GM12878 (cell line): ENCODE data around the gene CHTOP. TPM values are rescaled to one million over a fixed set of nuclear protein-coding genes. Genes with fewer than 3 reads are reported as not detected.

Experiments used
- ATAC-seq: fragments of 200-7000 bp; cut with Tn5 transposase; 3 replicates; pipeline ENCODE4 v1.9.1; 2020; ENCODE audit warnings: mild to moderate bottlenecking, moderate library complexity
- BruUV-seq: library from RNA; stranded (reverse); fragments of 400-500 nt; replicated peaks from 2 replicates; lab custom pipeline; 2021; lab: Mats Ljungman, UMichigan
- CTCF ChIA-PET: fragments of 300-600 bp; sonication (Branson Sonifier 250); formaldehyde crosslinking; extraction: SDS; loops from one replicate; lab custom pipeline; 2021; ENCODE audit warnings: inconsistent platforms; lab: Yijun Ruan, JAX
- POLR2A ChIA-PET: fragments of 350-600 bp; formaldehyde crosslinking; extraction: SDS; loops from one replicate; lab custom pipeline; 2021; ENCODE audit warnings: inconsistent platforms; lab: Charles Lee
- RAD21 ChIA-PET: fragments of 300-600 bp; sonication (Branson Sonifier 250); formaldehyde crosslinking; loops from one replicate; lab custom pipeline; 2023; ENCODE audit warnings: antibody characterized with exemption; ENCODE audit not compliant: unreplicated experiment; lab: Charles Lee
- SMC1A ChIA-PET: fragments of 300-600 bp; sonication (Branson Sonifier 250); formaldehyde crosslinking; loops from one replicate; lab custom pipeline; 2023; ENCODE audit not compliant: unreplicated experiment, uncharacterized antibody; lab: Charles Lee
- DNase-seq: peaks from one replicate; pipeline ENCODE4 v3.0.0-alpha.2; 2011; ENCODE audit warnings: low read depth, low spot score
- FAIRE-seq: peaks from 3 replicates; lab custom pipeline; 2011; peaks lifted over from hg19 to GRCh38; lab: Jason Lieb, UNC
- H2AFZ ChIP-seq: 2 replicates; pipeline ENCODE4 v1.6.0; 2011; ENCODE audit warnings: low read depth, low read length, control low read depth; ENCODE audit not compliant: control insufficient read depth
- H3K27ac ChIP-seq: 2 replicates; pipeline ENCODE4 v1.5.1; 2011; ENCODE audit warnings: control low read depth; ENCODE audit not compliant: control insufficient read depth, insufficient read depth
- H3K27me3 ChIP-seq, 2 experiments: replicated peaks in 1 of 2; 2 replicates each; pipeline versions ENCODE4 v1.6.0 to v1.6.1; 2011; ENCODE audit warnings: low read length in 1 of 2; ENCODE audit not compliant: control insufficient read depth in 2 of 2, insufficient read depth in 2 of 2
- H3K36me3 ChIP-seq, 2 experiments: 2 replicates each; pipeline ENCODE4 v1.5.1; 2011; ENCODE audit warnings: low read length in 1 of 2; ENCODE audit not compliant: control insufficient read depth in 2 of 2, insufficient read depth in 2 of 2
- H3K4me1 ChIP-seq: 2 replicates; pipeline ENCODE4 v1.6.1; 2011; ENCODE audit warnings: mild to moderate bottlenecking, low read length, moderate library complexity, mixed read lengths; ENCODE audit not compliant: control insufficient read depth, insufficient read depth
- H3K4me2 ChIP-seq: 2 replicates; pipeline ENCODE4 v1.6.0; 2011; ENCODE audit warnings: control low read depth; ENCODE audit not compliant: control insufficient read depth, insufficient read depth
- H3K4me3 ChIP-seq: fragments of 200-600 bp; sonication (generic); 2 replicates; pipeline ENCODE4 v1.5.1; 2016
- H3K79me2 ChIP-seq: 2 replicates; pipeline ENCODE4 v1.6.0; 2011; ENCODE audit warnings: low read length; ENCODE audit not compliant: control insufficient read depth, insufficient read depth
- H3K9ac ChIP-seq: 2 replicates; pipeline ENCODE4 v1.8.0; 2011; ENCODE audit warnings: low read length, control low read depth, mixed read lengths; ENCODE audit not compliant: control insufficient read depth, insufficient read depth
- H3K9me3 ChIP-seq: replicated peaks from 3 replicates; pipeline ENCODE4 v1.5.1; 2011; ENCODE audit warnings: mild to moderate bottlenecking, low read length; ENCODE audit not compliant: control insufficient read depth, insufficient read depth
- H4K20me1 ChIP-seq: 2 replicates; pipeline ENCODE4 v1.6.0; 2011; ENCODE audit not compliant: control insufficient read depth, insufficient read depth
- ATF7 ChIP-seq: fragments of 450-650 bp; IDR thresholded peaks from 2 replicates; pipeline ENCODE4 v1.6.1; 2016; ENCODE audit warnings: low read depth, mild to moderate bottlenecking
- CHD4 ChIP-seq: fragments of 200-600 bp; sonication (generic); IDR thresholded peaks from 2 replicates; pipeline ENCODE4 v1.6.1; 2016; ENCODE audit warnings: mild to moderate bottlenecking
- ESRRA ChIP-seq: IDR thresholded peaks from 2 replicates; pipeline ENCODE4 v1.6.1; 2012; ENCODE audit warnings: mild to moderate bottlenecking, low read length, improper control_type of control experiment
- ETV6 ChIP-seq, 2 experiments: fragments of 450-650 bp in 1 of 2; IDR thresholded peaks in 1 of 2; conservative IDR thresholded peaks in 1 of 2; 2 replicates each; pipeline ENCODE4 v1.6.1; 2014; ENCODE audit warnings: antibody characterized with exemption in 1 of 2, borderline replicate concordance in 1 of 2, low read depth in 1 of 2, mild to moderate bottlenecking in 1 of 2, moderate library complexity in 1 of 2
- FOS ChIP-seq: IDR thresholded peaks from 3 replicates; pipeline ENCODE4 v1.6.1; 2011; ENCODE audit warnings: borderline replicate concordance; ENCODE audit not compliant: insufficient read length; ENCODE audit errors: extremely low read depth
- IRF4 ChIP-seq: IDR thresholded peaks from 2 replicates; pipeline ENCODE4 v1.6.1; 2011; ENCODE audit warnings: low read depth, low read length
- MXI1 ChIP-seq: fragments of 150-350 bp; IDR thresholded peaks from 2 replicates; pipeline ENCODE4 v1.6.1; 2011; ENCODE audit warnings: low read depth, mild to moderate bottlenecking, inconsistent platforms, low read length, improper control_type of control experiment
- NR2C1 ChIP-seq: fragments of 450-650 bp; IDR thresholded peaks from 2 replicates; pipeline ENCODE4 v1.6.1; 2017; ENCODE audit warnings: antibody characterized with exemption, mild to moderate bottlenecking, moderate library complexity
- NRF1 ChIP-seq: conservative IDR thresholded peaks from 2 replicates; pipeline ENCODE4 v1.6.1; 2011; ENCODE audit warnings: mild to moderate bottlenecking, low read depth, low read length, improper control_type of control experiment
- POLR2AphosphoS2 ChIP-seq: IDR thresholded peaks from 2 replicates; pipeline ENCODE4 v1.6.1; 2011; ENCODE audit warnings: low read depth, mild to moderate bottlenecking, low read length, improper control_type of control experiment, moderate library complexity
- RAD21 ChIP-seq: IDR thresholded peaks from 2 replicates; pipeline ENCODE4 v1.6.1; 2011; ENCODE audit warnings: mild to moderate bottlenecking, low read depth, low read length, moderate library complexity; ENCODE audit not compliant: insufficient read depth
- SP1 ChIP-seq: IDR thresholded peaks from one replicate; pipeline ENCODE4 v1.6.1; 2011; ENCODE audit warnings: low read depth, low read length
- SREBF1 ChIP-seq: IDR thresholded peaks from 2 replicates; pipeline ENCODE4 v1.6.1; 2012; ENCODE audit warnings: mild to moderate bottlenecking, low read length
- TCF12 ChIP-seq: IDR thresholded peaks from 2 replicates; pipeline ENCODE4 v1.6.1; 2011; ENCODE audit warnings: low read depth, mild to moderate bottlenecking, low read length
- TCF7 ChIP-seq: IDR thresholded peaks from 2 replicates; pipeline ENCODE4 v1.6.1; 2014; ENCODE audit warnings: antibody characterized with exemption, borderline replicate concordance
- WGBS: methylation state at CpG from one replicate; pipeline ENCODE4 v1.1.6; 2016; ENCODE audit warnings: low lambda C conversion rate; ENCODE audit not compliant: insufficient replicate concordance, insufficient coverage; ENCODE audit errors: missing lambda C conversion rate; 5-methylcytosine and 5-hydroxymethylcytosine counted together
- in situ Hi-C: fragments of 300-500 bp; cut with MboI; formaldehyde crosslinking; loops from 9 replicates; pipeline ENCODE4 v1.14.3; 2018; ENCODE audit warnings: mixed read lengths
- intact Hi-C: fragments of 100-400 bp; cut with micrococcal nuclease; formaldehyde crosslinking; loops from one replicate; pipeline ENCODE4 v1.14.2; 2022; ENCODE audit not compliant: unreplicated experiment
- polyA plus RNA-seq, 11 experiments: library from polyadenylated mRNA; depleted of rRNA in 4 of 11; unstranded in 6 of 11; stranded (reverse) in 5 of 11; fragments of >200 nt; fragmentation: Nextera tagmentation in 4 of 11; fragmentation: Illumina TruSeq in 1 of 11; extraction: Ambion mirVana in 4 of 11; extraction: Trizol in 1 of 11; gene quantifications; 1 replicate in 1 of 11; 2 replicates in 10 of 11; pipeline versions ENCODE4 v1.2.1 to v1.2.3, GENCODE V29; 2011 to 2016; ENCODE audit warnings: inconsistent platforms in 2 of 11, missing spikeins in 2 of 11, low read depth in 1 of 11
- total RNA-seq, 4 experiments: library from RNA; depleted of rRNA in 3 of 4; stranded (reverse); fragments of >200 nt in 3 of 4; fragmentation: Illumina TruSeq in 1 of 4; extraction: Trizol in 1 of 4; gene quantifications; 2 replicates each; pipeline versions ENCODE4 v1.2.1 to v1.2.3, GENCODE V29; 2013 to 2021
- TF ChIP-seq, protein P1 (sequence below): fragments of 450-650 bp; formaldehyde crosslinking; IDR thresholded peaks from 2 replicates; pipeline ENCODE4 v1.4.0; 2020; ENCODE audit warnings: mild to moderate bottlenecking, moderate library complexity
- TF ChIP-seq, protein P2 (sequence below): fragments of 150-350 bp; IDR thresholded peaks from 2 replicates; pipeline ENCODE4 v1.6.1; 2016; ENCODE audit warnings: low read depth, low read length
- TF ChIP-seq, protein P3 (sequence below): IDR thresholded peaks from 2 replicates; pipeline ENCODE4 v1.6.1; 2012; ENCODE audit warnings: low read depth, low read length, improper control_type of control experiment

The CHTOP gene
- total and polyA plus RNA-seq, 10 of the 15 experiments (the other 5 are each of a cell fraction or from before 2014, with no cell fraction given): 8.4 to 93.8 (median 52.3) TPM

DNA sequence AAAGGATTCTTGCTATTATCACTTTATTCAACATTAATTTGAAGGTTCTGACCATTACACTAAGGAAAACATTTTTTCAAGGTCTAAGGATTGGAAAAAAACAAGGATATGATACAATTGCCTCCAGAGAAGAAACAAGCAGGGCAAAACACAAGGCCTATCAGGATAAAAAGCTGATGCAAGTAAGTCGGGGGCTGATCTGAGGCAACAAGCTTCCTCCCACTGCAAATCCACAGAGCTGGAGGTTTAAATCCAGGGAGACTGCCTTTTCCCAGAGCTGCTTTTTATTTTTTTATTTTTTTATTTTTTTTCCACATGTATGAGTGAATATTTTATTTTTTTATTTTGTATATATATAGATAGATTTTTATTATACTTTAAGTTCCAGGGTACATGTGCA lies 48.9 kb upstream of the CHTOP start:
- Histone ChIP-seq H3K27me3 (no peaks in the 10 kb centered on the region), H3K79me2 (no peaks in the 10 kb centered on the region), H2AFZ (no peak overlapping the region), H3K4me3 (no peak overlapping the region), H3K9ac (no peak overlapping the region), H3K27ac (no peak overlapping the region), H3K9me3 (no peaks in the 10 kb centered on the region), H3K36me3 (no peaks in the 10 kb centered on the region), H4K20me1 (no peaks in the 10 kb centered on the region), H3K4me2 (no peak overlapping the region), H3K4me1 (no peaks in the 10 kb centered on the region)
- TF ChIP-seq MXI1: no peak
- TF ChIP-seq SP1: no peak
- no peak for TF ChIP-seq RAD21
- no peak for TF ChIP-seq ATF7
- TF ChIP-seq SREBF1: no peak
- TF ChIP-seq ESRRA: no peak
- TF ChIP-seq CHD4: no peak
- no peak for TF ChIP-seq FOS
- TF ChIP-seq, protein P1, sequence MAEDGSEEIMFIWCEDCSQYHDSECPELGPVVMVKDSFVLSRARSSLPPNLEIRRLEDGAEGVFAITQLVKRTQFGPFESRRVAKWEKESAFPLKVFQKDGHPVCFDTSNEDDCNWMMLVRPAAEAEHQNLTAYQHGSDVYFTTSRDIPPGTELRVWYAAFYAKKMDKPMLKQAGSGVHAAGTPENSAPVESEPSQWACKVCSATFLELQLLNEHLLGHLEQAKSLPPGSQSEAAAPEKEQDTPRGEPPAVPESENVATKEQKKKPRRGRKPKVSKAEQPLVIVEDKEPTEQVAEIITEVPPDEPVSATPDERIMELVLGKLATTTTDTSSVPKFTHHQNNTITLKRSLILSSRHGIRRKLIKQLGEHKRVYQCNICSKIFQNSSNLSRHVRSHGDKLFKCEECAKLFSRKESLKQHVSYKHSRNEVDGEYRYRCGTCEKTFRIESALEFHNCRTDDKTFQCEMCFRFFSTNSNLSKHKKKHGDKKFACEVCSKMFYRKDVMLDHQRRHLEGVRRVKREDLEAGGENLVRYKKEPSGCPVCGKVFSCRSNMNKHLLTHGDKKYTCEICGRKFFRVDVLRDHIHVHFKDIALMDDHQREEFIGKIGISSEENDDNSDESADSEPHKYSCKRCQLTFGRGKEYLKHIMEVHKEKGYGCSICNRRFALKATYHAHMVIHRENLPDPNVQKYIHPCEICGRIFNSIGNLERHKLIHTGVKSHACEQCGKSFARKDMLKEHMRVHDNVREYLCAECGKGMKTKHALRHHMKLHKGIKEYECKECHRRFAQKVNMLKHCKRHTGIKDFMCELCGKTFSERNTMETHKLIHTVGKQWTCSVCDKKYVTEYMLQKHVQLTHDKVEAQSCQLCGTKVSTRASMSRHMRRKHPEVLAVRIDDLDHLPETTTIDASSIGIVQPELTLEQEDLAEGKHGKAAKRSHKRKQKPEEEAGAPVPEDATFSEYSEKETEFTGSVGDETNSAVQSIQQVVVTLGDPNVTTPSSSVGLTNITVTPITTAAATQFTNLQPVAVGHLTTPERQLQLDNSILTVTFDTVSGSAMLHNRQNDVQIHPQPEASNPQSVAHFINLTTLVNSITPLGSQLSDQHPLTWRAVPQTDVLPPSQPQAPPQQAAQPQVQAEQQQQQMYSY (CRISPR knock-in tag): no peak
- no peak for TF ChIP-seq NRF1
- TF ChIP-seq ETV6 (conservative IDR thresholded peaks at IDR 0.05 in 1 of 2, IDR thresholded peaks at IDR 0.05 in 1 of 2; ENCODE audit: borderline replicate concordance in 1 of 2, low read depth in 1 of 2): no peak
- TF ChIP-seq, protein P2, sequence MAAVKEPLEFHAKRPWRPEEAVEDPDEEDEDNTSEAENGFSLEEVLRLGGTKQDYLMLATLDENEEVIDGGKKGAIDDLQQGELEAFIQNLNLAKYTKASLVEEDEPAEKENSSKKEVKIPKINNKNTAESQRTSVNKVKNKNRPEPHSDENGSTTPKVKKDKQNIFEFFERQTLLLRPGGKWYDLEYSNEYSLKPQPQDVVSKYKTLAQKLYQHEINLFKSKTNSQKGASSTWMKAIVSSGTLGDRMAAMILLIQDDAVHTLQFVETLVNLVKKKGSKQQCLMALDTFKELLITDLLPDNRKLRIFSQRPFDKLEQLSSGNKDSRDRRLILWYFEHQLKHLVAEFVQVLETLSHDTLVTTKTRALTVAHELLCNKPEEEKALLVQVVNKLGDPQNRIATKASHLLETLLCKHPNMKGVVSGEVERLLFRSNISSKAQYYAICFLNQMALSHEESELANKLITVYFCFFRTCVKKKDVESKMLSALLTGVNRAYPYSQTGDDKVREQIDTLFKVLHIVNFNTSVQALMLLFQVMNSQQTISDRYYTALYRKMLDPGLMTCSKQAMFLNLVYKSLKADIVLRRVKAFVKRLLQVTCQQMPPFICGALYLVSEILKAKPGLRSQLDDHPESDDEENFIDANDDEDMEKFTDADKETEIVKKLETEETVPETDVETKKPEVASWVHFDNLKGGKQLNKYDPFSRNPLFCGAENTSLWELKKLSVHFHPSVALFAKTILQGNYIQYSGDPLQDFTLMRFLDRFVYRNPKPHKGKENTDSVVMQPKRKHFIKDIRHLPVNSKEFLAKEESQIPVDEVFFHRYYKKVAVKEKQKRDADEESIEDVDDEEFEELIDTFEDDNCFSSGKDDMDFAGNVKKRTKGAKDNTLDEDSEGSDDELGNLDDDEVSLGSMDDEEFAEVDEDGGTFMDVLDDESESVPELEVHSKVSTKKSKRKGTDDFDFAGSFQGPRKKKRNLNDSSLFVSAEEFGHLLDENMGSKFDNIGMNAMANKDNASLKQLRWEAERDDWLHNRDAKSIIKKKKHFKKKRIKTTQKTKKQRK: no peak
- TF ChIP-seq POLR2AphosphoS2: no peak
- TF ChIP-seq TCF12: no peak
- TF ChIP-seq NR2C1: no peak
- TF ChIP-seq, protein P3, sequence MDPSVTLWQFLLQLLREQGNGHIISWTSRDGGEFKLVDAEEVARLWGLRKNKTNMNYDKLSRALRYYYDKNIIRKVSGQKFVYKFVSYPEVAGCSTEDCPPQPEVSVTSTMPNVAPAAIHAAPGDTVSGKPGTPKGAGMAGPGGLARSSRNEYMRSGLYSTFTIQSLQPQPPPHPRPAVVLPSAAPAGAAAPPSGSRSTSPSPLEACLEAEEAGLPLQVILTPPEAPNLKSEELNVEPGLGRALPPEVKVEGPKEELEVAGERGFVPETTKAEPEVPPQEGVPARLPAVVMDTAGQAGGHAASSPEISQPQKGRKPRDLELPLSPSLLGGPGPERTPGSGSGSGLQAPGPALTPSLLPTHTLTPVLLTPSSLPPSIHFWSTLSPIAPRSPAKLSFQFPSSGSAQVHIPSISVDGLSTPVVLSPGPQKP: no peak
- TF ChIP-seq IRF4: no peak
- TF ChIP-seq TCF7: no peak
- in situ Hi-C loops (no loop called here), intact Hi-C loops (no loop called here)
- ChIA-PET SMC1A (interaction anchor here (0.9 to 1.8 kb wide), 5 partner anchors 9 to 164 kb away, joined by 3 to 5 read pairs (median 4); partner anchors contain the start of gene S100A1), POLR2A (no interaction called here), RAD21 (interaction anchor here (0.7 to 1.9 kb wide), 4 partner anchors 14 to 50 kb away, joined by 3 to 6 read pairs (median 4); partner anchors contain the start of gene S100A14), CTCF (interaction anchor here (0.6 to 1.9 kb wide), 5 partner anchors 13 to 405 kb away, joined by 3 to 8 read pairs (median 4); partner anchors contain the start of gene S100A13)
- BruUV-seq: no TSS peak
- FAIRE-seq (no peak), DNase-seq (no peak), ATAC-seq (no peak)
- WGBS: 39% methylated on average over 1 of the region's 1 CpG
